SK-N-SH (cell line): ENCODE data around the gene PDE10A. TPM values are rescaled to one million over a fixed set of nuclear protein-coding genes. Genes with fewer than 3 reads are reported as not detected.

Experiments used
- CTCF ChIA-PET: fragments of 300-600, 350-600 bp; formaldehyde crosslinking; extraction: SDS; loops from one replicate; lab custom pipeline; 2021; lab: Yijun Ruan, JAX
- POLR2A ChIA-PET: fragments of 350-600 bp; sonication (Branson Sonifier 250); formaldehyde crosslinking; extraction: SDS; loops from one replicate; lab custom pipeline; 2020; ENCODE audit warnings: antibody characterized with exemption, inconsistent platforms; lab: Yijun Ruan, JAX
- DNase-seq: peaks from one replicate; pipeline ENCODE4 v3.0.0; 2012
- H2AFZ ChIP-seq: fragments of 200-600 bp; sonication (generic); 2 replicates; pipeline ENCODE4 v1.8.1; 2016; ENCODE audit warnings: antibody characterized with exemption, mild to moderate bottlenecking, low read depth
- H3F3A ChIP-seq: fragments of 200-600 bp; sonication (generic); replicated peaks from 2 replicates; pipeline ENCODE3; 2016; ENCODE audit warnings: antibody characterized with exemption, mild to moderate bottlenecking; ENCODE audit not compliant: insufficient read depth
- H3K27ac ChIP-seq, 2 experiments: fragments of 200-500 bp in 1 of 2; fragments of 200-600 bp in 1 of 2; sonication (Bioruptor generic) in 1 of 2; sonication (generic), shearing (Covaris generic) in 1 of 2; 2 replicates each; pipeline versions ENCODE4 v1.5.1 to v1.6.1; 2014 to 2016; ENCODE audit warnings: low read depth in 2 of 2, inconsistent platforms in 1 of 2, low read length in 1 of 2, mild to moderate bottlenecking in 1 of 2, mixed read lengths in 1 of 2
- H3K27me3 ChIP-seq: fragments of 200-600 bp; sonication (generic), shearing (Covaris generic); 2 replicates; pipeline ENCODE4 v1.6.1; 2016; ENCODE audit warnings: mixed run types; ENCODE audit not compliant: insufficient read depth
- H3K36me3 ChIP-seq, 2 experiments: fragments of 200-500 bp in 1 of 2; fragments of 200-600 bp in 1 of 2; sonication (Bioruptor generic) in 1 of 2; sonication (generic) in 1 of 2; replicated peaks in 1 of 2; 2 replicates each; pipeline versions ENCODE3 to v1.5.1; 2014 to 2016; ENCODE audit warnings: low read length in 1 of 2, mild to moderate bottlenecking in 1 of 2; ENCODE audit not compliant: insufficient read depth in 2 of 2, control insufficient read depth in 1 of 2
- H3K4me1 ChIP-seq, 2 experiments: fragments of 200-500 bp in 1 of 2; fragments of 200-600 bp in 1 of 2; sonication (Bioruptor generic) in 1 of 2; sonication (generic), shearing (Covaris generic) in 1 of 2; 2 replicates each; pipeline versions ENCODE4 v1.5.1 to v1.6.1; 2014 to 2016; ENCODE audit warnings: low read depth in 1 of 2, low read length in 1 of 2, mixed run types in 1 of 2; ENCODE audit not compliant: insufficient read depth in 2 of 2, control insufficient read depth in 1 of 2
- H3K4me2 ChIP-seq: fragments of 200-600 bp; sonication (generic), shearing (Covaris generic); 2 replicates; pipeline ENCODE4 v1.6.1; 2017; ENCODE audit warnings: mixed run types
- H3K4me3 ChIP-seq, 2 experiments: fragments of 200-500 bp in 1 of 2; fragments of 200-600 bp in 1 of 2; sonication (Bioruptor generic) in 1 of 2; sonication (generic), shearing (Covaris generic) in 1 of 2; 2 replicates each; pipeline versions ENCODE4 v1.5.1 to v1.8.1; 2014 to 2016; ENCODE audit warnings: low read depth in 2 of 2, inconsistent platforms in 1 of 2, low read length in 1 of 2, mild to moderate bottlenecking in 1 of 2, mixed read lengths in 1 of 2, moderate library complexity in 1 of 2
- H3K79me2 ChIP-seq: fragments of 200-600 bp; sonication (generic); 2 replicates; pipeline ENCODE4 v1.8.1; 2017; ENCODE audit warnings: mild to moderate bottlenecking; ENCODE audit not compliant: insufficient read depth
- H3K9ac ChIP-seq: fragments of 200-600 bp; sonication (generic); 2 replicates; pipeline ENCODE4 v1.6.1; 2017; ENCODE audit warnings: mixed run types
- H3K9me2 ChIP-seq: fragments of 200-600 bp; sonication (generic); 2 replicates; pipeline ENCODE4 v1.6.1; 2017; ENCODE audit warnings: mixed run types
- H3K9me3 ChIP-seq: fragments of 200-600 bp; sonication (generic); 2 replicates; pipeline ENCODE4 v1.6.1; 2017; ENCODE audit warnings: mixed run types, mild to moderate bottlenecking, moderate library complexity
- H4K20me1 ChIP-seq: fragments of 200-600 bp; sonication (generic); 2 replicates; pipeline ENCODE4 v1.6.1; 2017; ENCODE audit warnings: mild to moderate bottlenecking, mixed run types; ENCODE audit not compliant: insufficient read depth
- EP300 ChIP-seq, 2 experiments: IDR thresholded peaks; 2 replicates each; pipeline versions ENCODE4 v1.4.0 to v1.6.1; 2012; ENCODE audit warnings: borderline replicate concordance in 1 of 2, low read depth in 1 of 2, low read length in 1 of 2
- MAX ChIP-seq: IDR thresholded peaks from 2 replicates; pipeline ENCODE4 v1.4.0; 2012; ENCODE audit warnings: low read depth
- NFIC ChIP-seq: IDR thresholded peaks from 2 replicates; pipeline ENCODE4 v1.4.0; 2012; ENCODE audit warnings: borderline replicate concordance
- SMC3 ChIP-seq: IDR thresholded peaks from 2 replicates; pipeline ENCODE4 v1.6.1; 2012; ENCODE audit warnings: low read depth, low read length, improper control_type of control experiment
- TAF1 ChIP-seq: IDR thresholded peaks from 2 replicates; pipeline ENCODE4 v1.6.1; 2012; ENCODE audit warnings: low read depth, mild to moderate bottlenecking, low read length, moderate library complexity, borderline replicate concordance
- TEAD4 ChIP-seq: IDR thresholded peaks from 2 replicates; pipeline ENCODE4 v1.4.0; 2012; ENCODE audit warnings: mild to moderate bottlenecking, borderline replicate concordance; ENCODE audit not compliant: insufficient read depth
- YY1 ChIP-seq: IDR thresholded peaks from 2 replicates; pipeline ENCODE4 v1.4.0; 2012; ENCODE audit warnings: low read depth, mild to moderate bottlenecking
- WGBS: methylation state at CpG from one replicate; pipeline ENCODE4 v1.1.6; 2017; ENCODE audit warnings: low lambda C conversion rate; 5-methylcytosine and 5-hydroxymethylcytosine counted together
- polyA plus RNA-seq, 3 experiments: library from polyadenylated mRNA; depleted of rRNA; stranded (reverse); fragments of >200 nt; gene quantifications; 2 replicates each; pipeline ENCODE4 v1.2.3, GENCODE V29; 2012
- TF ChIP-seq, protein P1 (sequence below): fragments of 200-600 bp; sonication (generic); IDR thresholded peaks from 2 replicates; pipeline ENCODE4 v1.6.1; 2017; ENCODE audit warnings: antibody characterized with exemption, mild to moderate bottlenecking, moderate library complexity
- TF ChIP-seq, protein P2 (sequence below): IDR thresholded peaks from 2 replicates; pipeline ENCODE4 v1.6.1; 2012; ENCODE audit warnings: mild to moderate bottlenecking, low read depth, low read length, moderate library complexity
- TF ChIP-seq, protein P3 (sequence below): fragments of 150-350 bp; IDR thresholded peaks from 2 replicates; pipeline ENCODE4 v1.6.1; 2016; ENCODE audit warnings: mild to moderate bottlenecking, low read depth, low read length

Gene PDE10A
- polyA plus RNA-seq, 1 of the 3 experiments (the other 2 are of a cell fraction), result 0.43 TPM

DNA sequence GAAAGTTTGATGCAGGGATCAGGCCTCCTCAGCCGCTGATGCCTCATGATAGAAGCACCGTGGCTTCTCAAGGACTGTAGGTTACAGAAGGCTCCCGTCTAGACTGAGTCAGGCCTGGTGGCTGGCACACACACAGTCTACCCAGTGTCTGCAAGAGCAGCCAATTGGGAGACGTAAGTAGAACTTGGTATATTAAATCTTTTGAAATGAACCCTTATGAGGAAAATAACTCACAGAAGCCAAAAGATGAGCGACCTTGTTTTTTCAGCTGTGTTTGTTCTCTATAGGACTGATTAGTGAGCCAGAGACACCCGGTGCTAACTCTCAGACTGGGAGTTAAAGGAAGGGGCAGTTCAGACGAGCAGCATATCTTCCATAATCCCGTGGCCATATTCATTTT is 5.9 kb upstream of the PDE10A start:
- no peak overlapping the region for H3K4me2 ChIP-seq
- 33% methylated on average over 8 of the region's 8 CpGs for WGBS
- no peak for DNase-seq
- H3K27ac ChIP-seq, result no peak overlapping the region
- no peaks in the 10 kb centered on the region for H3K9me3 ChIP-seq
- POLR2A ChIA-PET, result interaction anchor here (0.7 kb wide), 1 partner anchor 37 kb away, joined by 3 read pairs; no protein-coding TSS in a partner anchor
- no peaks in the 10 kb centered on the region; a peak in 1 of 4 replicates for H3K4me1 ChIP-seq
- no peak overlapping the region for H3K4me3 ChIP-seq
- no peak overlapping the region for H2AFZ ChIP-seq
- CTCF ChIA-PET, result interaction anchor here (1.1 to 1.8 kb wide), 2 partner anchors 9 to 20 kb away, joined by 4 read pairs; no protein-coding TSS in a partner anchor
- no peaks in the 10 kb centered on the region for H3K9me2 ChIP-seq
- H3K79me2 ChIP-seq, result no peaks in the 10 kb centered on the region
- peaks cover 13% of the 10 kb centered on the region for H3K27me3 ChIP-seq
- H3K9ac ChIP-seq, result no peak overlapping the region
- H3F3A ChIP-seq, result no peaks in the 10 kb centered on the region
- TF ChIP-seq, protein P1, sequence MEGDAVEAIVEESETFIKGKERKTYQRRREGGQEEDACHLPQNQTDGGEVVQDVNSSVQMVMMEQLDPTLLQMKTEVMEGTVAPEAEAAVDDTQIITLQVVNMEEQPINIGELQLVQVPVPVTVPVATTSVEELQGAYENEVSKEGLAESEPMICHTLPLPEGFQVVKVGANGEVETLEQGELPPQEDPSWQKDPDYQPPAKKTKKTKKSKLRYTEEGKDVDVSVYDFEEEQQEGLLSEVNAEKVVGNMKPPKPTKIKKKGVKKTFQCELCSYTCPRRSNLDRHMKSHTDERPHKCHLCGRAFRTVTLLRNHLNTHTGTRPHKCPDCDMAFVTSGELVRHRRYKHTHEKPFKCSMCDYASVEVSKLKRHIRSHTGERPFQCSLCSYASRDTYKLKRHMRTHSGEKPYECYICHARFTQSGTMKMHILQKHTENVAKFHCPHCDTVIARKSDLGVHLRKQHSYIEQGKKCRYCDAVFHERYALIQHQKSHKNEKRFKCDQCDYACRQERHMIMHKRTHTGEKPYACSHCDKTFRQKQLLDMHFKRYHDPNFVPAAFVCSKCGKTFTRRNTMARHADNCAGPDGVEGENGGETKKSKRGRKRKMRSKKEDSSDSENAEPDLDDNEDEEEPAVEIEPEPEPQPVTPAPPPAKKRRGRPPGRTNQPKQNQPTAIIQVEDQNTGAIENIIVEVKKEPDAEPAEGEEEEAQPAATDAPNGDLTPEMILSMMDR, result no peak
- no peak for TF ChIP-seq MAX
- no peaks in the 10 kb centered on the region for H4K20me1 ChIP-seq
- H3K36me3 ChIP-seq, result no peaks in the 10 kb centered on the region

GRCh38 chr6:165665384-165665672 is 2.3 kb upstream of the PDE10A start:
- POLR2A ChIA-PET, result no interaction called here
- Histone ChIP-seq H3K27me3 (peaks cover 36% of the 10 kb centered on the region), H3K4me3 (no peak overlapping the region), H3K9ac (no peak overlapping the region), H3K79me2 (no peaks in the 10 kb centered on the region), H3F3A (no peaks in the 10 kb centered on the region), H3K4me1 (peaks cover 0 to 2% of the 10 kb centered on the region in 2 experiments; a peak in 1 of 4 replicates), H3K4me2 (no peak overlapping the region), H3K9me2 (no peaks in the 10 kb centered on the region), H3K27ac (no peak overlapping the region)
- no peak for DNase-seq
- TF ChIP-seq EP300 (IDR thresholded peaks at IDR 0.05; ENCODE audit: borderline replicate concordance in 1 of 2, low read depth in 1 of 2, low read length in 1 of 2), result no peak
- TF ChIP-seq TEAD4, result no peak
- TF ChIP-seq SMC3, result no peak
- no peak for TF ChIP-seq TAF1
- TF ChIP-seq, protein P2, sequence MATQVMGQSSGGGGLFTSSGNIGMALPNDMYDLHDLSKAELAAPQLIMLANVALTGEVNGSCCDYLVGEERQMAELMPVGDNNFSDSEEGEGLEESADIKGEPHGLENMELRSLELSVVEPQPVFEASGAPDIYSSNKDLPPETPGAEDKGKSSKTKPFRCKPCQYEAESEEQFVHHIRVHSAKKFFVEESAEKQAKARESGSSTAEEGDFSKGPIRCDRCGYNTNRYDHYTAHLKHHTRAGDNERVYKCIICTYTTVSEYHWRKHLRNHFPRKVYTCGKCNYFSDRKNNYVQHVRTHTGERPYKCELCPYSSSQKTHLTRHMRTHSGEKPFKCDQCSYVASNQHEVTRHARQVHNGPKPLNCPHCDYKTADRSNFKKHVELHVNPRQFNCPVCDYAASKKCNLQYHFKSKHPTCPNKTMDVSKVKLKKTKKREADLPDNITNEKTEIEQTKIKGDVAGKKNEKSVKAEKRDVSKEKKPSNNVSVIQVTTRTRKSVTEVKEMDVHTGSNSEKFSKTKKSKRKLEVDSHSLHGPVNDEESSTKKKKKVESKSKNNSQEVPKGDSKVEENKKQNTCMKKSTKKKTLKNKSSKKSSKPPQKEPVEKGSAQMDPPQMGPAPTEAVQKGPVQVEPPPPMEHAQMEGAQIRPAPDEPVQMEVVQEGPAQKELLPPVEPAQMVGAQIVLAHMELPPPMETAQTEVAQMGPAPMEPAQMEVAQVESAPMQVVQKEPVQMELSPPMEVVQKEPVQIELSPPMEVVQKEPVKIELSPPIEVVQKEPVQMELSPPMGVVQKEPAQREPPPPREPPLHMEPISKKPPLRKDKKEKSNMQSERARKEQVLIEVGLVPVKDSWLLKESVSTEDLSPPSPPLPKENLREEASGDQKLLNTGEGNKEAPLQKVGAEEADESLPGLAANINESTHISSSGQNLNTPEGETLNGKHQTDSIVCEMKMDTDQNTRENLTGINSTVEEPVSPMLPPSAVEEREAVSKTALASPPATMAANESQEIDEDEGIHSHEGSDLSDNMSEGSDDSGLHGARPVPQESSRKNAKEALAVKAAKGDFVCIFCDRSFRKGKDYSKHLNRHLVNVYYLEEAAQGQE, result no peak
- TF ChIP-seq, protein P3, sequence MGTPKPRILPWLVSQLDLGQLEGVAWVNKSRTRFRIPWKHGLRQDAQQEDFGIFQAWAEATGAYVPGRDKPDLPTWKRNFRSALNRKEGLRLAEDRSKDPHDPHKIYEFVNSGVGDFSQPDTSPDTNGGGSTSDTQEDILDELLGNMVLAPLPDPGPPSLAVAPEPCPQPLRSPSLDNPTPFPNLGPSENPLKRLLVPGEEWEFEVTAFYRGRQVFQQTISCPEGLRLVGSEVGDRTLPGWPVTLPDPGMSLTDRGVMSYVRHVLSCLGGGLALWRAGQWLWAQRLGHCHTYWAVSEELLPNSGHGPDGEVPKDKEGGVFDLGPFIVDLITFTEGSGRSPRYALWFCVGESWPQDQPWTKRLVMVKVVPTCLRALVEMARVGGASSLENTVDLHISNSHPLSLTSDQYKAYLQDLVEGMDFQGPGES, result no peak
- TF ChIP-seq YY1, result no peak
- TF ChIP-seq NFIC, result no peak
- TF ChIP-seq, all 33 proteins: peak for 0
- Histone ChIP-seq H3K36me3 (no peaks in the 10 kb centered on the region), H3K9me3 (no peaks in the 10 kb centered on the region), H2AFZ (no peak overlapping the region), H4K20me1 (no peaks in the 10 kb centered on the region)
- CTCF ChIA-PET, result no interaction called here
- 40% methylated on average over 4 of the region's 4 CpGs for WGBS
